Skeletal muscle satellite cell (primary cell): ENCODE measurements around the gene EXOC1L. TPM values are rescaled to one million over a fixed set of nuclear protein-coding genes. Genes with fewer than 3 reads are reported as not detected.

Source experiments
- H3K27me3 ChIP-seq: 2 replicates; pipeline ENCODE4 v1.7.0; 2013; ENCODE audit warnings: low read length; ENCODE audit not compliant: control insufficient read depth, insufficient read depth
- H3K36me3 ChIP-seq: 2 replicates; pipeline ENCODE4 v1.7.0; 2013; ENCODE audit warnings: mild to moderate bottlenecking, control low read depth, low read length; ENCODE audit not compliant: insufficient read depth
- H3K4me1 ChIP-seq: 2 replicates; pipeline ENCODE4 v1.7.0; 2013; ENCODE audit warnings: low read length; ENCODE audit not compliant: control insufficient read depth, insufficient read depth
- H3K4me2 ChIP-seq: 2 replicates; pipeline ENCODE4 v1.7.0; 2013; ENCODE audit warnings: mild to moderate bottlenecking, low read length
- H3K4me3 ChIP-seq: 2 replicates; pipeline ENCODE4 v1.7.0; 2013; ENCODE audit warnings: low read length
- H3K9ac ChIP-seq: 2 replicates; pipeline ENCODE4 v1.7.0; 2013; ENCODE audit warnings: mild to moderate bottlenecking, low read depth, low read length, moderate library complexity
- H3K9me3 ChIP-seq: replicated peaks from 2 replicates; pipeline ENCODE4 v1.7.0; 2013; ENCODE audit warnings: mild to moderate bottlenecking, control low read depth, low read length
- total RNA-seq: library from RNA; depleted of rRNA; stranded (reverse); fragments of >200 nt; gene quantifications from 2 replicates; pipeline ENCODE4 v1.2.3, GENCODE V29; 2012; rRNA removed

The EXOC1L gene
- total RNA-seq = not detected in 2 replicates

GRCh38 chr4:55819634-55820033, at the start of gene EXOC1L:
TSS of gene EXOC1L (plus strand) at chr4:55819790. CDS start at chr4:55820027, 237 bp downstream.
- H3K27me3 ChIP-seq = peaks cover 22% of the 10 kb centered on the region
- H3K4me3 ChIP-seq = peak within 1 kb of the TSS; percentile 59
- no peaks in the 10 kb centered on the region for H3K4me1 ChIP-seq
- H3K36me3 ChIP-seq = no peaks in the 10 kb centered on the region
- no peaks in the 10 kb centered on the region for H3K9me3 ChIP-seq
- H3K9ac ChIP-seq = peak within 1 kb of the TSS; percentile 18
- peak within 1 kb of the TSS; percentile 72 for H3K4me2 ChIP-seq

- no peaks in the 10 kb centered on the region for H3K9me3 ChIP-seq
- H3K9ac ChIP-seq = no peak overlapping the region
- H3K36me3 ChIP-seq = no peaks in the 10 kb centered on the region
- peaks cover 7% of the 10 kb centered on the region for H3K27me3 ChIP-seq
- H3K4me1 ChIP-seq = no peaks in the 10 kb centered on the region
- H3K4me2 ChIP-seq = no peak overlapping the region
- H3K4me3 ChIP-seq = no peak overlapping the region
Observed at GRCh38 chr4:55770662-55771061, 48.9 kb upstream of the EXOC1L start.

- Histone ChIP-seq H3K9me3 (no peaks in the 10 kb centered on the region), H3K36me3 (no peaks in the 10 kb centered on the region), H3K9ac (no peak overlapping the region), H3K4me3 (no peak overlapping the region), H3K4me2 (no peak overlapping the region), H3K4me1 (no peaks in the 10 kb centered on the region), H3K27me3 (peaks cover 3% of the 10 kb centered on the region)
Observed at GRCh38 chr4:55781341-55781740, 38.2 kb upstream of the EXOC1L start.

- H3K36me3 ChIP-seq = no peaks in the 10 kb centered on the region
- no peaks in the 10 kb centered on the region for H3K4me1 ChIP-seq
- no peak overlapping the region for H3K4me3 ChIP-seq
- peaks cover 3% of the 10 kb centered on the region for H3K27me3 ChIP-seq
- no peaks in the 10 kb centered on the region for H3K9me3 ChIP-seq
- H3K9ac ChIP-seq = no peak overlapping the region
- no peak overlapping the region for H3K4me2 ChIP-seq
Observed at GRCh38 chr4:55781812-55782211, 37.8 kb upstream of the EXOC1L start.

- Histone ChIP-seq H3K27me3 (peaks cover 3% of the 10 kb centered on the region), H3K4me2 (no peak overlapping the region), H3K36me3 (no peaks in the 10 kb centered on the region), H3K9ac (no peak overlapping the region), H3K4me3 (no peak overlapping the region), H3K9me3 (no peaks in the 10 kb centered on the region), H3K4me1 (no peaks in the 10 kb centered on the region)
Observed at GRCh38 chr4:55783584-55783983, 36.0 kb upstream of the EXOC1L start.

- Histone ChIP-seq H3K9me3 (no peaks in the 10 kb centered on the region), H3K36me3 (no peaks in the 10 kb centered on the region), H3K4me2 (no peak overlapping the region), H3K9ac (no peak overlapping the region), H3K27me3 (peaks cover 3% of the 10 kb centered on the region), H3K4me1 (no peaks in the 10 kb centered on the region), H3K4me3 (no peak overlapping the region)
Observed at GRCh38 chr4:55784747-55785146, 34.8 kb upstream of the EXOC1L start.

GRCh38 chr4:55791666-55792065, 27.9 kb upstream of the EXOC1L start:
- no peak overlapping the region for H3K4me3 ChIP-seq
- no peaks in the 10 kb centered on the region for H3K9me3 ChIP-seq
- no peaks in the 10 kb centered on the region for H3K4me1 ChIP-seq
- H3K9ac ChIP-seq = no peak overlapping the region
- peaks cover 29% of the 10 kb centered on the region for H3K27me3 ChIP-seq
- H3K4me2 ChIP-seq = no peak overlapping the region
- no peaks in the 10 kb centered on the region for H3K36me3 ChIP-seq

GRCh38 chr4:55793479-55793878, 26.1 kb upstream of the EXOC1L start:
- H3K27me3 ChIP-seq = peaks cover 34% of the 10 kb centered on the region
- peak overlapping the region; percentile 47 for H3K4me3 ChIP-seq
- no peaks in the 10 kb centered on the region for H3K36me3 ChIP-seq
- peak overlapping the region; percentile 64 for H3K4me2 ChIP-seq
- no peaks in the 10 kb centered on the region for H3K4me1 ChIP-seq
- H3K9ac ChIP-seq = no peak overlapping the region
- no peaks in the 10 kb centered on the region for H3K9me3 ChIP-seq

- H3K27me3 ChIP-seq = peaks cover 34% of the 10 kb centered on the region
- peak overlapping the region; percentile 64 for H3K4me2 ChIP-seq
- H3K4me3 ChIP-seq = no peak overlapping the region
- no peaks in the 10 kb centered on the region for H3K36me3 ChIP-seq
- H3K9me3 ChIP-seq = no peaks in the 10 kb centered on the region
- H3K9ac ChIP-seq = no peak overlapping the region
- no peaks in the 10 kb centered on the region for H3K4me1 ChIP-seq
Observed at GRCh38 chr4:55794053-55794452, 25.5 kb upstream of the EXOC1L start.

GRCh38 chr4:55795341-55795740, 24.2 kb upstream of the EXOC1L start:
- Histone ChIP-seq H3K9me3 (no peaks in the 10 kb centered on the region), H3K9ac (no peak overlapping the region), H3K4me2 (no peak overlapping the region), H3K27me3 (peaks cover 34% of the 10 kb centered on the region), H3K4me3 (no peak overlapping the region), H3K4me1 (no peaks in the 10 kb centered on the region), H3K36me3 (no peaks in the 10 kb centered on the region)

GRCh38 chr4:55801498-55801897, 18.1 kb upstream of the EXOC1L start:
- no peaks in the 10 kb centered on the region for H3K36me3 ChIP-seq
- no peak overlapping the region for H3K9ac ChIP-seq
- peaks cover 9% of the 10 kb centered on the region for H3K27me3 ChIP-seq
- H3K4me2 ChIP-seq = no peak overlapping the region
- no peaks in the 10 kb centered on the region for H3K9me3 ChIP-seq
- no peak overlapping the region for H3K4me3 ChIP-seq
- no peaks in the 10 kb centered on the region for H3K4me1 ChIP-seq

GRCh38 chr4:55807556-55807955, 12.0 kb upstream of the EXOC1L start:
- Histone ChIP-seq H3K4me3 (no peak overlapping the region), H3K4me2 (no peak overlapping the region), H3K9me3 (no peaks in the 10 kb centered on the region), H3K4me1 (no peaks in the 10 kb centered on the region), H3K36me3 (no peaks in the 10 kb centered on the region), H3K27me3 (peaks cover 10% of the 10 kb centered on the region), H3K9ac (no peak overlapping the region)
